SHP77 (cell line): ENCODE measurements around the gene TRIM41.
"Not testable (repeated sequence)": the region's sequence is repeated elsewhere in the genome, so short reads cannot be mapped to it uniquely, and the experiment has no call there.

Experiments used
- DNase-seq, 2 experiments: peaks; one replicate each; lab custom pipeline; 2025; lab: John Stamatoyannopoulos, UW

Gene TRIM41

GRCh38 chr5:181223058-181223728 lies at the start of gene TRIM41:
Gene TRIM41, plus strand, starts transcription at chr5:181223281. Its CDS starts 719 bp downstream, at chr5:181224000.
- no peak for DNase-seq

GRCh38 chr5:181173420-181174342 lies 49.4 kb upstream of the TRIM41 start:
- DNase-seq: no peak

DNA sequence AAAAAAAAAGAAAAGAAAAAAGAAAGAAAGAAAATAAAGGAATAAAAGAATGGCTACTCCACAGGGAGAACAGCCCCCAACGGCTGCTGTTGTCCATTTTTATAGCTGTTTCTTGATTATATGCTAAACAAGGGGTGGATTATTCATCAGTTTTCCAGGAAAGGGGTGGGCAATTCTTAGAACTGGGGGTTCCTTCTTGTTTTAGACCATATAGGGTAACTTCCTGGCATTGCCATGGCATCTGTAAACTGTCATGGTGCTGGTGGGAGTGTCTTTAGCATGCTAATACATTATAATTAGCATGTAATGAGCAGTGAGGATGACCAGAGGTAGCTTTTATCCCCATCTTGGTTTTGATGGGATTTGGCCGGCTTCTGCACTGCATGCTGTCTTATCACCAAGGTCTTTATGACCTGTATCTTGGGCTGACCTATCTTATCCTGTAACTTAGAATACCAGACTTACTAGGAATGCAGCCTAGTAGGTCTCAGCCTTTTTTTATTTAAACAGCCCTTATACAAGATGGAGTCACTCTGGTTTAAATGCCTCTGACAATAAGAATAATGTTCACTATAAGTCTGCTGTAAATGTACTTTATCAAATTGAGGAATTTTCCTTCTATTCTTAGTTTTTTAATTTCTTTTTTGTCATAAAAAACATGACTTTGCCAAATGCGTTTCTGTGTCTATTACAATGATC lies 46.7 kb upstream of the TRIM41 start:
- no peak for DNase-seq

DNA sequence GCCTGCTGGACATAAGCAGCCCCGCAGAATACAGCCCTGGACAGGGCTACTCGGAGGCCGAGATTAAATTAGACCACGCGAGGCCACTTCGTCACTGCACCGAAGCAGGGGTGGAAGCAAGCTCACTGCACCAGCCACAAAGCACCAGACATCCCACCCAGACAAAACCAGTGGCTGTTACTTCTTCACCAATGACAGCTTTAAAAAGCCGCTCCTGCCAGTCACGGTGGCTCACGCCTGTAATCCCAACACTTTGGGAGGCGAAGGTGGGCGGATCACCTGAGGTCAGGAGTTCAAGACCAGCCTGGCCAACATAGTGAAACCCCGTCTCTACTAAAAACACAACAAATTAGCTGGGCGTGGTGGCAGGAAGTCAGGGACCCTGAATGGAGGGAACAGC lies 45.5 kb upstream of the TRIM41 start:
- not testable (repeated sequence) for DNase-seq

- DNase-seq: no peak
Measured at GRCh38 chr5:181181650-181182565, 41.2 kb upstream of the TRIM41 start.

DNA sequence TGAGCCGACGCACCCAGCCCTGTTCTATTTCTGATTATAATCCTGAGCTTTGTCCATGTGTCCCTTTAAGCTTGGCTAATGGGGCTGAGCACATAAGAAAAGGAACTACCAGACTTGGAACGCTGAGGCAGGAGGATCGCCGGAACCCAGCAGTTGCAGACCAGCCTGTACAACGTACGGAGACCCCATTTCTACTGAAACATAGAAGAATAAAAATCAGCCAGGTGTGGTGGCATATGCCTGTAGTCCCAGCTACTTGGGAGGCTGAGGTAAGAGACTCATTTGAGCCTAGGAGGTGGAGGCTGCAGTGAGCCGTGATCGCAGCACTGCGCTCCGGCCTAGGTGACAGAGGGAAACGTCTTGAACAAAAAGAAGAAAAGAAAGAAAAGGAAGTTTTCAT lies 40.4 kb upstream of the TRIM41 start:
- DNase-seq: no peak

DNA sequence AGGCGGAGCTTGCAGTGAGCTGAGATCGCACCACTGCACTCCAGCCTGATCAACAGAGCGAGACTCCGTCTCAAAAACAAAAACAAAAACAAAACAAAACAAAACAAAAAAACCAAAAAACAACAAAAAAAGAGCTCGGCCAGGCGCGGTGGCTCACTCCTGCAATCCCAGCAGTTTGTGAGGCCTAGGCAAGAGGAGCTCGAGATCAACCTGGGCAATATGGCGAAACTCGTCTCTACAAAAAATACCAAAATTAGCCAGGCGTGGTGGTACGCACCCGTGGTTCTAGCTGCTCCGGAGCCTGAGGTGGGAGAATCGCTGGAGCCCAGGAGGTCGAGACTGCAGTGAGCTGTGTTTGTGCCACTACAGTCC lies 38.2 kb upstream of the TRIM41 start:
- DNase-seq: no peak

GRCh38 chr5:181185560-181185959 lies 37.5 kb upstream of the TRIM41 start:
- no peak for DNase-seq

DNA sequence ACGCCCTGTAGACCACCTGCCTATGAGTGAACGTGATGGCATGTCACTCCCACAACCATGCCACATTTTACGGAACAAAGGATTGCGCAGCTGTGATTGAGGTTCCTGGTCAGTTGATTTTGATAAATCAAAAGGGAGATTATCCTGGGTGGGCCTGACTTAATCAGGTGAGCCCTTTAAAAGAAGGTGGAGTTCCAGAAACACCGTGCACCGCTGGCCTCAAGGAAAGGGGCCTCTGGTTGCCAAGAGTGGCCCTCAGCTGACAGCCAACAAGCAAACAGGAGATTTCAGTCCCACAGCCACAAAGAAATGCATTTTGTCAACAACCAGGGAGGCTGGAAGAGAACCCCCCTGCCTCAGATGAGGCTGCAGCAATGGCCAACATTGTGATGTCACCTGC lies 37.1 kb upstream of the TRIM41 start:
- DNase-seq: no peak

DNA sequence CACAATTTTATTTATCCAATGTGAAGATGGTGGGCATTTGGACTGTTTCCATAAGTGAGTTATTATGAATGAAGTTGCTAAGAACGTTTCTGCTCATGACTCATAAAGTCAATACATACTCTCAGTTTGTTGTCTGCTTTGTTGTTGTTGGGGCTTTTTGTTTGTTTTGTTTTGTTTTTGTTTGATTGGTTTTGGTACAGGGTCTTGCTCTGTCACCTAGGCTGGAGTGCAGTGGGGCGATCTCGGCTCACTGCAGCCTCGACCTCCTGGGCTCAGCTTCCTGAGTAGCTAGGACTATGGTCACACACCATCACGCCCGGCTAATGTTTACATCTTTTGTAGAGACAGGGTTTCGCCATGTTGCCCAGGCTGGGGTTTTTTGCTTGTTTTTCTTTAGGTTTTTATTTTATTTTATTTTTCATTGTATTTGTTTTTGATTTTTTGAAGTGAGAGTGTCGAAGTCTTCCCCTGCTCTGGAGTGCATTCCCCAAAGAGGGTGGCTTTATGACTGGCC lies 36.0 kb upstream of the TRIM41 start:
- no peak for DNase-seq

DNA sequence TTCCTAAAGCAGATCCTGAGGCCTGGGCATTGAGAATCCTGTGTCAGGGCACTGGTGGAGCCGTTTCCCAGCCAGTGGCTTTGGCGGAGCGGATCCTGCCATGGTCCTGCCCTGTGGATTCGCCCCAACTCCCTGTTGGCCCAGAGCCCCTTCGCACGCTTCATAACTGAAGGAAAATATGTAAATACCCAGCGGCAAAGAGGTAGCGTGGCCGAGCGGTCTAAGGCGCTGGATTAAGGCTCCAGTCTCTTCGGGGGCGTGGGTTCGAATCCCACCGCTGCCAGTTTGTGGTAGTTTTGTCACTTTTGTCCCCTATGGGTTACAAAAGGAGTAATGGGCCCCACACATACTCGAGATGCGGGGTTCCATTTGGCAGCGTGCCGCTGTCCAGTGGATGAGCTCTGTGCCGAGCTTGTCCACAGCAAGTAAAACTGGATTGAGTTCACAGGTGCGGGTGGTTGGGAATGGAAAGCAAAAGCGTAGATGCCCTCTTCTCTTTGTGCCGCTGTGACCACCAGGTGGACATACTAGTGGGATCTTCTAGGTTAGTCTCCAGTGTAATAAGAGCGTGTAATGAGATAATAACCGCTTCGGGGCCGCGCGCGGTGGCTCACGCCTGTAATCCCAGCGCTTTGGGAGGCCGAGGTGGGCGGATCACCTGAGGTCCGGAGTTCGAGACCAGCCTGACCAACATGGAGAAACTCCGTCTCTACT lies 35.4 kb upstream of the TRIM41 start:
- DNase-seq: no peak

DNA sequence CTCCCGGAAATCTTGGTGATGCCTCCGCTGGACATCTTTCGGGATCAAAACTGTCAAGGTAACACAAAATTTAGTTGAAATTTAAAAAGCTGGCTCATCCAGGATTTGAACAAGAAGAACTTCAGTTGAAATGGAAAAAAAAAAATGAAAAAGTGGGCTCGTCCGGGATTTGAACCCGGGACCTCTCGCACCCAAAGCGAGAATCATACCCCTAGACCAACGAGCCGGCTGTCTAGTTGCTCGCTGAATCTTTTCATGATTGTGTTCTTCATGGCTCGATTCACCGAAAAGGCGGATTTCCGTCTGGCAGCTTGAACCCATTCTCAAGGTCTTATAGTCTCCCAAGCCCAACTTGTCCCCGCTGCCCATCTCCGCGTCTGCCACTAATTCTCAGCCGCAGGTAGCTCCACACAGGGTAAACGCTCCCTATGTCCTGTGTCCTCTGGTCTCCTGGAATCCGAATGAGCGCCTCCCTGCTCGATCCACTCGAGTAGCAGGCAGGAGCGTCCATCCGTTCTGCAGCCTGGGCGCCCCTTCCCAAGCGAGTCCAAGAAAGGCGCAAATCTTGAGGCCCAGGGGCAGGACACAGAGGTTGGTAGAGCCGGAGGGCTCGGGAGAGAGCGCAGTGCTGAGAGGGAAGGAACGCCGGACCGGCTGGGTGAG lies 34.2 kb upstream of the TRIM41 start:
- DNase-seq: no peak

DNA sequence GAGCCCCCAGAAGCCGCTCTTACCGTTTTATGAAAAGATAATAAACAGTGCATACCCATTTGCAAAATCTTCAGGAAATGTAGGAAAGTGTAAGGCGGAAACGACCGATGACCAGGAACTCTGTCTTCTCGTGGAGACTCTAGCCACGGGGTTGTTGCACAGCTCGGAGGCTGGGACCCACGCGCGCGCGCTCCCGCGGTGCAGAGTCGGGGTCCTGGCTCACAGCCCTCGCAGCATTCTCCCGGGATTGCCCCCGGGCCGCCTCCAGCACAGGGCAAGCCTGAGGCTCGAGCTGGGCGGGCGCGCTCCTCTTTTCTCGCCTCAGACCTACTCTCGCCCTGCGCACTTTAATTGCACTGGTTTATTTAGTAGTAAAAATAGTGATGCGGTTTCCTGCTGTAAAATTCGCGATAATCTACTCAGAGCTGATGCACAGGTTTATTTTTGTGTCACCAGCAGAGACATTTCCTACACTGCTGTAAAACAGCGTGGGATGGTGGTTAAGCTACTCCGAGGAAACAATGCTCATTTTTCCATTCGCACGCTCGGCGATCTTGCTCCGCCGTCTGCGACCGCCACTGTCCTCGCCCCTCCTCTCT lies 33.6 kb upstream of the TRIM41 start:
- DNase-seq: no peak

- DNase-seq: no peak
Measured at GRCh38 chr5:181189962-181190710, 32.9 kb upstream of the TRIM41 start.

DNA sequence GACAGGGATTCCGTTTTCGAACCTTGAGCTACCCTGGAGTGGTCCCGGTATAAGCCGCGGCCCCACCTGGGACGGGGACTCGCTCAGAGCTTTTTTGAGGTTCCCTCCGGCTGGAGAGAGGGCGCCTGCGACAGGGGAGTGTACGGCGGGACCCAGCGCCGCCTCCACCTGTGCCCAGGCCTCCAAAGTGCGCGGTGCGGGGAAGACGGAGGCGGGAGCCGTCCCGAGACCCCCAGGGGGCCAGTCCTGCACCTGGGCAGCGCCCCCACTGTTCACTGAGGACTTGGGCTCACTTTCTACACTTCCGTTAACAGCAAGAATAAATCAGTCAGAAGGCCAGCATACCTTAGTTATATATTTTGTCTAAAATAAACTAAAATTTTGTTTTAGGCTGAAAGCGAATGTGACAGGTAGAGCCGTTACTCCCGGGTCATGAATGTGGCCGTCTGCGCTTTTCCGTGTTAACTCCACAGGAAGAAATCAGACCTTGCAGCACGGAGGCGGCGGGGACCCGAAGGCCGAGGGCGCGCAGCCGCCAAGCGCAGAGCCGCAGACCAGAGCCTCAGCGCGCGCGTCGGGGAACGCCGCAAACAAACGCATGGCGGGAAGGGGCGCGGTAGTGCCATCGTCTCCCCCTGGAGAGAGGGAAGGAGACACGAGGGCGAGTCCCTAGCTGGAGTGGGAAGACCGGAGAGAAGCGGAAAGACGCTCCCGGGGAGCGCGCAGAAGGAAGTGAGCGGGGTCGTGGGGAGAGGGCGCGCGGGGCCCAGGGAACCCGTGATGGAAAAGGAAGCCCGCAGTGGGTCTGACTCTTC lies 32.2 kb upstream of the TRIM41 start:
- no peak for DNase-seq

DNA sequence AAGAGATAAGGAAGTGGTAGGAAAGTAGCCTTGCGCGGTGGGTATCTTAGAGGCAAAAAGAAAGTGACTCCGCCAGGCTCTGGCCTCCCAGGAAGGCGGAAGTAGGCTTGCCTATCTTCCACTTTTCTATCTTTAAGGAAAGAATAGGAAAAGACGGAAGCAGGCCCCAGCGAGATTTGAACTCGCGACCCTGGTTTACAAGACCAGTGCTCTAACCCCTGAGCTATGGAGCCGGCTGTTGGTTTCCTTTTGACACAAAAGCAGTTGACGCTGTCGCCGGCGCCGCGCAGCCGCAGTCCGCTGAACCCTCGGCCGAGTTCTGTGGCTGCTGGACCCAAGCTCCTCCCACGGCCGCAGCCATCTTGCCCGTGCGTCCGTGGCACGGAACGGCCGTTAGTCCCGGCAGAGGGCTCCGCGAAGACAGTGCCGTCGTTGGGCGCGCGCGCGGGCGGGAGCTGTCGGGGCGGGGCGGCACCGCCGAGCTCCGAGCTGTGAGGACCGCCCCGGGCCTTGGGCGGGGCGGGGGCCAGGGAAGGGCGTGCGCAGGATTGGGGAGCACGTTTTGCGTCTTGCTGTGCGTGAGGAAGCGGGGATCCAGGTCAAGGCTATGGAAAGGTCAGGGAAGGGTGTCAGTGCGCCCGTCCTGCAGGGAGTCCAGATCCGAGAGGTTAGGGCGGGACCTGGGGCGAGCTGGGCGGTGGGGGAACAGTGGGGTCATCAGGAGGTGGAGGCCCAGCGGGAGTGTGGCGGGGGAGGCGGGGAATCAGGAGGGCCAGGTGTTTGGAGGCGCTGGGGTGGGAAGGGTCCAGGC lies 31.4 kb upstream of the TRIM41 start:
- DNase-seq: no peak

DNA sequence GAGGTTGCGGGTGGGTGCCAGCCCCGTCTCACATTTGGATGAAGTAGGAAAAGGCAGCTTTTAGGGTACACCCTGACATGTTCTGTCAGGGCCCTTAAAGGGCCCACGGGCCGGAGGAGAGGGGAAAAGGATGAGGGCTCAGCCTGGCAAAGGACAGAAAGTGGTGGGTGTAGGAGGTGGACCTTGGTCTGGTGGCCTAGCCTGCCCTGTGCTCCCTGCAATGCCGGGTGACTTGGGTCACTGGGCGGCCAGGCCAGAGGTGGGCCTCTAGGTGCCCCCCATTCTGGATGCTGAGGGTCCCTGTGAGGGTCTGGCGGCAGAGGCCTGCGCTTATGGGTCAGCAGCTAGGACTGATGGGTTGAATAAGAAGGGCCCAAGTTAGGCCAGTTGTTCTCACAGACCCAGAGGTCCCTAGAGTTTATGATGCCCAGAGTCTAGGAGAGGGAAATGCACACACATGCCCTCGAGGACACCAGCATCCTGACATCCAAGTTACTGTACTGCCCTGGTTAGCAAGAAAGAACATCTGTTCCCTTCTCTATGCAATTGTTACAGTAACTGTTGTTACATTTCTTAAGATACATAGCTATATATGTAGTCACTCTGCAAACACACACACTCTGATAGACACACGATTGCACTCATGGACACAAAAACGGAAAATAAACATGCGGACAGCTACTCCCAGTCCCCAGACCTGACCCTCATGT lies 30.6 kb upstream of the TRIM41 start:
- DNase-seq: no peak
